HG02571 (cell line): Measurements from ENCODE around the gene QSOX2.
"Not testable (repeated sequence)": the region's sequence is repeated elsewhere in the genome, so short reads cannot be mapped to it uniquely, and the experiment has no call there.

Experiments
- ATAC-seq: cut with Tn5 transposase; IDR thresholded peaks from one replicate; pipeline ENCODE4 v1.9.1; 2021; ENCODE audit warnings: mild to moderate bottlenecking, moderate library complexity; ENCODE audit not compliant: unreplicated experiment

Gene QSOX2

DNA sequence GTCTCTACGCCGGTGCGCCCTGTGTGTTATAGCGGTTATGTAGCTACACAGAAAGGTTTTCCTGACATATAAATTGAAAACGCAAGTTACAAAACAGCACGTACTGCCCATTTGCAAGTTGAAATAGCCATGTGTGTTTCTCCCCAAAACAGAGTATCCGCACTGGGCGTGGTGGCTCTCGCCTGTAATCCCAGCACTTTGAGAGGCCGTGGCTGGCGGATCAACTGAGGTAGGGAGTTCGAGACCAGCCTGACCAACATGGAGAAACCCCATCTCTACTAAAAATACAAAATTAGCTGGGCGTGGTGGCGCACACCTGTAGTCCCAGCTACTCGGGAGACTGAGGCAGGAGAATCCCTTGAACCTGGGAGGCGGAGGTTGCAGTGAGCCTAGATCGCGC is 21.0 kb upstream of the QSOX2 start:
- not testable (repeated sequence) for ATAC-seq

DNA sequence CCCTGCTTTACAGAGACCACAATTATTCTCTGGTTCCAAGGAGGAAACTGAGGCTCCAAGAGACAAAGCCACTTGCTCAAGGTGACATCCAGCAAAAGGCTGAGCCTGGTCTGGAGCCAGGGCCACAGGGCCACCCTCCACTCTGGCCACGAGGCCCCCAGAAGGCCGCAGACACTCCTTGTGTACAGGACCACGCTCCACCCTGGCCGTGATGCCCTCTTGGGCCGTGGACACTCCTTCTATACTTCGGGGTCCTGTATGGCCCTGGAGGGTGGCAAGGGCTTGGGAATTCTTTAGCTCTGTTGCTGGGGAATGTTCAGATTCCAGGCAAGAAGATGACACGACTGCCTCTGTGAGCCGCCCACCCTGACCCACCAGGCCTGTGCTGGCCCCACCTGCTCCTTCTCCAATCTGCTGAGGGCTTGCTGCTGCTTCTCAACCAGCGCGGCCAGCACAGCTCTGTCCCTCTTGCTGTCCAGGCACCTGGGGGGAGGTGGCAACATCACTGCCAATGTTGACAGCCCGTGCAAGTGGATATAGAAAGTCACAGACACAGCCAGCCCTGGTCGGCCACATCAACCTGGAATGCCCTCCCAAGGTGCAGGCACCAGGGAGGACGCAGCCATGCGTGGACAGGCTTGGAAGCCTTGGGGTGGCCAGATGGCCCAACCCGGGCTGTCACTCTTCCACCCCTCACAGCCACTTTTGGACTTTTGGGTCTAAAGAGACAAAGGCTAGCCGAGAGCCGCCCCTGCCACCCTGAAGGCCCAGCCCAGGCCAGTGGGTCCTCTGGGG is 20.1 kb upstream of the QSOX2 start:
- ATAC-seq, result no peak

DNA sequence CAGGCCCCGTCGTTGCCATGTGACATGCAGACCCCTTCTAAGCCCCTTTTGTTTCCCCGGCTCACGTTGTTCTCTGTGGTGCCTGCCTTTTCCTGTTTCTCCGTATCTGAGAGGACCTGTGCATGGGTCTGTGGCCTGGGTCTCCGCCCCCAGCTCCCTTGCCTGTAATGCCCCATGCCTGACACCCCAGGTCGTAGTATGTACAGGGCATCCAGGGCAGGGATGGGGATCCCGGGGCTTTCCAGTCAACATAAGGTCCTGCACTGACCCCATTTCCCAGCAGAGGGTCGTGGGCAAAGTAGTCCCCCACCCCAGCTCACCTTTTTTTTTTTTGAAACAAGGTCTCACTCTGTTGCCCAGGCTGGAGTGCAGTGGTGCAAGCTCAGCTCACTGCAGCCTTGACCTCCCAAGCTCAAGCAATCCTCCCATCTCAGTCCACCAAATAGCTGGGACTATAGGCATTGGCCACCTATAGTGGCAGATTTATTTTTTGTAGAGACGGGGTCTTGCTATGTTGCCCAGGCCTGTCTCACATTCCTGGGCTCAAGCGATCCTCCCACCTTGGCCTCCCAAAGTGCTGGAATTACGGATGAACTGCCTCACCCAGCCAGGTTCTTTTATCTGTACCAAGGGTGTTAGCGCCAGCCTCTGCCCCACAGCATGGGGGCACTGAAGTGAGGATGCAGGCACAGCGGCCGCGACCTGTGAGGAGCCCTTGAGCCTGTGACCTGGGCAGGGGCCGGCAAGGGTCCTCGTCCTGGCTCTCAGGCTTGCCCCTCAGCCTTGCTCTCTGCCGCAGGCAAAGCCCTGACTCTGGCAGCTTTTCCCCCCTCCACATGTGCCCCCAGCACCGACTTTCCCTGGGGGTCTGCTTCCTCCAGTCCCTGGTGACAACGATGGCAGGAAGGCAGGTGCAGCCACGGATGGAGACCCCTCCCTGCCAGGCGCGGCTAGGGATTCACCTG is 19.1 kb upstream of the QSOX2 start:
- ATAC-seq, result no peak

DNA sequence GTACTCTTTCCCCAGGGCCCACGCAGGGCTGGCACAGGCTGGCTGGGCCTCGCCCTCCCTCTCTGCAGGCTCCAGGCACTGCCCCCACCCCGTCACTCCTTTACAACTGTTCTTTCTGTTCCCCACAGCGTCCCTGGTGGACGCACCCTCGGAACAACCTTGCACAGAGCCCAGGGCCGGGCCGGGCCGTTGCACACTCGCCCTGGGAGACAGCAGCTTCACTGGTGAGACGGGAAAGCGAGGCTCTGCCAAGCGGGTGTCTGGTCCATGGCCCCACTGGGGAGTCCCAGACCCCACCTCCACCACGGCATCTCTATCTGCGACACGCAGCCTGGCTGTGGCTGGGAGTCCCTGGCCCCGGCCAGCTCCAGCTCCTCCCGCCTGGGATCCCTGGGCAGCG is 18.4 kb upstream of the QSOX2 start:
- no peak for ATAC-seq

DNA sequence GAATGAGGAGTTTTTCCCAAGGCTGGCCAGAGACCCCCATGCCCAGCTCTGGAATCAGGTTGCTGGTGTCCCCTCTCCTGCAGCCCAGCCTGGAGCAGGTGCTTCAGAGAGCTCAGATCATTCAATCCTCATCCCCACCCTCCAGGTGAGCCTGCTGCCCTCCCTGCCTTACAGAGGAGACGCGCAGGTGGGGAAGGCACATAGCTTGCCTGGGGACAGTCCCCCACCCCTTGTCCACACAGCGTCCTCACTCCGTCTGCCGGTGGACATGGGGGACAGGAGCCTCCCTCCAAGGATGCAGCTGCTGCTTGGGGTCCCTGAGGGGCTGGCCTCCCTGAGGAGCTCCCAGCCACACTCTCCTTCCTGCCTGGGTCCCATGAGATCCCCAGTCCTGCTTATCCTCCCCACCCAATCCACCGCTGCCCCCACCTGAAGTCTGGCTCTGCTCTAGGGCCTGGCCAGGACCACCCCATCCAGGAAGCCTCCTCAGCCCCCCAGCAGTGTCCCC is 17.1 kb upstream of the QSOX2 start:
- ATAC-seq, result no peak

DNA sequence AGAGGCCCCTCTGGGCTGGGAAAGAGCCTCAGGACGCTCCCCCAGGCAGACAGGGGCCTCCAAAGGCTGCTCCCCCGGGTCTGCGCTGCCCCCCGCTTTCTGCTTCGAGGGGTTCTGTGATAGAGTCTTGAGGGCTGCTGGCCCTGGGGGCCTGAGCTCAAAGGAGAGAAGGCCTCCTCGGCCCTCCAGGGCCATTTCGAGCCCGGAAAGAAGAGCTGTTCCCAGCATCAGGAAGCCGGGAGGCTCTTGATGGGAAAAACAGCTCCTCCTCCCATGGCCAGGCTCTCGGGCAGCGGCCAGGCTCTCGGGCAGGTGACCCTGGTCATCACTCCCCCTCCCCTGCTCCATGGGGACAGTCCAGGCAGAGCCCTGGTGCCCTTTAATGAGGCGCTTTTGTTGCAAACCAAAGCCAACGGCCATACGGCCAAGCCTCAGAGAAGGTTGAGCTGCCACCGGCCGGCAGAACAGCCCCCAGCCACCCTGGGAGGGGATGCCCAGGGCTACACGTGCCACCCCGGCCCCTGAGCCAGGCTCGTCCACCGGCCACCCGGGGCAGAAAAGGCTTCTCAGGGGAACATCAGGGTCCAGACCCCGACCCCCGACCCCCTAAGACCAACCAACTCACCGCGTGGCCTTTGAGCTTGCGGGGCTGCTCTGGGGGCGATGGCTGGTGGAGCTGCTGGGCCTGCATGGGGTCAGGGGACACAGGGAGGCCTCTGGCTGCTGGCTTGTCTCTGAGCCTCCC is 16.2 kb upstream of the QSOX2 start:
- no peak for ATAC-seq

DNA sequence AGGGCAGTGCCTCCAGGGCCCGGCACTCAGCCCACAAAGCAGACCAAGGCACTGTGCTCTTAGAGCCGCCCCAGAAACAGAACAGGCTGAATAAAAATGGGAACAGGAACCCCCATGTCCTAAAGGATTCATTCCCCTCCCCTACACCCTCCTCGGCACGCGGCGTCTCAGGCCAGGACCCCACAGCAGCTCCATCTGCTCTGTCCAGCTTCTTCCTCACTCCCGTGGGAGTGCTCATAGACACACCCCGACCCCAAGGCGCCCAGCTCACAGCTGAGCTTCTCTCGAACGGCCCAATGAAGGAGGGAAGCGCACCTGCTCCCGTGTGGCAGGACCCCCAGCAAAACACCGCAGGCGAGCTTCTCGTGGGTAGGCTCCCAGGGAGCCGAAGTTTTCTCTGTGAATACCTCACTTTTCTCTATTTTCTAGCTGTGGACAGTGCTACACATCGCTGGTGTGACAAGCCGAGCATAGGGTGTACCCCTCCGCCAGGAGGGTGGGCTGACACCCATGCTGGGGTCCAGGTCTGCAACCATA is 15.4 kb upstream of the QSOX2 start:
- no peak for ATAC-seq

DNA sequence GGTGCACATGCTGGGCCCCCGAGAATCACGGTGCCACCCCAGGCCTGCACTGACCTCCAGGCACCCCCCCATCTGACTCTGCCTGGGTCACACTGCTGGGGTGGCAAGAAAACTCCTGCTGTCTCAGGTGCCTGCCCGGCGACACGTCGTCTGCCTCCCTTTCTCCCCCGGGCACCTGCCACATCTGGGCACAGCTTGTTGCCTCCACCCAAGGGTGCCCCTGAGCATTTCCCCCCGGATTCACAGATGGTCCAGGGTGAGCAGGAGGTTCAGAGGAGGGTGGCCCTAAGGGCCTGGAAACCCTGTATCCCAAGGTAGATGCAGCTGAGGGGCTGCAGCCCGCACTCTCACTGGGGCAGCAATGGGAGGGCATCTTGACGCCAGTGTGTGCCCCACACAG is 14.9 kb upstream of the QSOX2 start:
- no peak for ATAC-seq

DNA sequence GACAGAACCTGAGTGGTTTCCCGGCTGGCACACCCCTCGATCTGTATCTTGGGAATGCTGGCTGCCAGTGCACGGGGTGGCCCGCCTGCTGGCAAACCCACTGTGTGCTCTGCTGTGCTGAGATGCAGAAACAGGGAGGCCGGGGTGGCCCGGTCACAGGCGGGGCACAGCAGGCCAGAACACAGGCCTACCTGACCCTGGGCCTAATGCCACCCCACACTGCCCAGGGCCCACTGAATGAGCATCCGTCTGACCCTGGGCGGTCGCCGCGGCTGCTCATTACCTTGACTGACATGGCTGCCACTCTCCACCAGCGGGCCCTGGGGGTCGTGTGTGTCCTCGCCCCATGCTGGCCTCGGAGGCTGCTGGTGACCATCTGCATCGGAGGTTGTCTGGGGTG is 14.2 kb upstream of the QSOX2 start:
- ATAC-seq, result no peak

DNA sequence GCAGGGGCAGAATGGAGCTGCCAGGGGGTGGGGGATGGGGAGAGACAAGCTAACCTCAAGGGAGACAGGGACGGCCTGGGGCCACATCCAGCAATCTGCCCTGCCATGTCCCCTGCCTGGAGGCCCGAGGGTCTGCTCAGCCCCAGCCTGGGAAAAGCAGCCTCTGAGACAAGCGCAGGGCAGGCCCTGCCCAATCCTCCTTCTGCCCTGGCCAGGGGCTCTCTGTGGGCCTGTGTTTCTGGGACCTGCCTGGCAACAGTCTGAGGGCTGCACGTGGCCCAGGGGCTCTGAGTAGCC is 13.9 kb upstream of the QSOX2 start:
- ATAC-seq, result no peak

DNA sequence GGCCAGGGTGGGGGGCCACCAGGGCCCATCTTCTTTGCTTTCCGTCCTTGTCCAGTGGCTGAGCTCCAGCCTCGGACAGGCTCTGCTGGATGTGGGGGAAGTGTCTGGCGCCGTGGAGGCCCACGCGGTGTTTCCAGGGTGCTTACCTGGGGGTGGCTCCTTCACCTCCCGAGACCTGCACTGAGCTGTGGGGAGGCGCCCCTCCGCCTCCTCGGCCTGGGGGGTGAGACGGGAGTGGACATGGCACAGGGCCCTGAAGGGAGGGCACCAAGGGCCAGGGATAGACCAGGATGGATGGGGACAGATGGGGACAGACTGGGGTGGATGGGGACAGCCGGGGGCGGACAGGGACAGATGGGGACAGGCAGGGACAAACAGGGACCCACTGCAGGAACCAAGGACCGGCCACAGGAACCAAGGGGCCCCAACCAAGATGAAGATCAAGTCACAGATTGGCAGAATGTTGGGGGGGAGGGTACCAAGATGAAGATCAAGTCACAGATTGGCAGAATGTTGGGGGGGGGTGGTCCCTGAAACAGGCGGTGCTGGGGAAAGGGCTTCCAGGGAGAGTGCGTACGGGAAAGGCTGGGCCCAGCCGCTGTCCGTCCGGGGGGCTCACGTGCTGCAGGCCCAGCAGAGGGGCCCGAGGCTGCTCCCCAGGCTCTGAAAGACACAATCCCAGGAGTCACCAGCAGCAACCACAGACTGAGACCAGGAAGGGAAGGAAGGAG is 13.3 kb upstream of the QSOX2 start:
- no peak for ATAC-seq

DNA sequence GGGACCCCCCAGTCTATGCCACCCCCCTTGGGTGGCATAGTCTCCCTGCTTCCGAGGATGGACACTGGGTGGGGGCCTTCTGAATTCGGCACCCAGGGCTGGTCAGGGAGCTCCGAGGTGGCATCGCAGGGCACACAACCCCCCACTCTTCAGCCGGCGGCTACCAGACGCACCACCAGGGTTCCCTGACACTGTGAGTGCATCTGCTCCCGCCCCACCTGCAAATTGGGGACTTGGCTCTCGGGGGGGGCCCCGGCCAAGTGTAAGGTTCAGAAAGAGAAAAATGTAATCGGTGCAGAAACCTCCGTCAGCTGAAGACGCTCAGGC is 12.7 kb upstream of the QSOX2 start:
- ATAC-seq, result no peak

DNA sequence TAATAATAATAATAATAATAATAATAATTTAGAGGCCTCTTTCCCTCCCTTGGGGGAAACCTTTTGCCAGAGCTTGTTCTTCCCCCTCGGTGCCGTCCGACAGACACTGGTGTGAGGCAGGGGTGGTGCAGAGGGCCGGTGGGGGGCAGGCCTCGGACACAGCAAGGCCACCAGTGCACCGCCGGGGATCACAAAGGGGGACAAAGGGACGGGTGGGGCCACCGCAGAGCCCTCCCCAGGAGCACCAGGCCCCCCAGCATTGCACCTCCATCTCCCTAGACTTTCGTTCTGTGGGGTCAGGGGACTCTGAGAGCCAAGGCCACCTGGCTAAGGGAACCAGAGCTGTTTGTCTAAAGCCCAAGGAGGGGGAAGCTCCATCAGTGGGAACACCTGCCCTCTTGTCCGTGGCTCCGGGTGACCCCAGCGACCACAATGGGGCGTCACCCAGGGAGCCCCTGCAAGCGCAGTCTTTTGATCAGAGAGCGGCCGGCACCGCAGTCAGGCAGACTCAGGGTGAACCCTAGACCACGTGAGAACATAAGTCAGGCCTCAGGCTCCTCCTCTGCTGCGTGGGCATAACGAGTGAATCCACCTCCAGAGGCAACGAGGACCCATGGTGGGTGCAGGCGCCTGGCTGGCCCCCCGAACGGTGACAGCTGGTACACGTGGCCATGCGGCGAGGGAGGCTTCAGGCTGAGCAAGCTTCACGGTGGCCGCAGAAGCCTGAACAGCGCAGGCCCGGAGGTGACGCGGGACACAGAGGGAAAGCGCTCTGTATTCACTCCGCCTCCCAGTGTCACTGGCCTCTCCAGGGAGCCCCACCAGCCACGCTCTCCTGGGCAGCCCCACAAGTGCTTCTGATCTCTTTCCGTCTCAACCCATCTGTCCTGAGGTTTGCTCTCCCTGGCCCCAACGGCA is 12.0 kb upstream of the QSOX2 start:
- no peak for ATAC-seq

DNA sequence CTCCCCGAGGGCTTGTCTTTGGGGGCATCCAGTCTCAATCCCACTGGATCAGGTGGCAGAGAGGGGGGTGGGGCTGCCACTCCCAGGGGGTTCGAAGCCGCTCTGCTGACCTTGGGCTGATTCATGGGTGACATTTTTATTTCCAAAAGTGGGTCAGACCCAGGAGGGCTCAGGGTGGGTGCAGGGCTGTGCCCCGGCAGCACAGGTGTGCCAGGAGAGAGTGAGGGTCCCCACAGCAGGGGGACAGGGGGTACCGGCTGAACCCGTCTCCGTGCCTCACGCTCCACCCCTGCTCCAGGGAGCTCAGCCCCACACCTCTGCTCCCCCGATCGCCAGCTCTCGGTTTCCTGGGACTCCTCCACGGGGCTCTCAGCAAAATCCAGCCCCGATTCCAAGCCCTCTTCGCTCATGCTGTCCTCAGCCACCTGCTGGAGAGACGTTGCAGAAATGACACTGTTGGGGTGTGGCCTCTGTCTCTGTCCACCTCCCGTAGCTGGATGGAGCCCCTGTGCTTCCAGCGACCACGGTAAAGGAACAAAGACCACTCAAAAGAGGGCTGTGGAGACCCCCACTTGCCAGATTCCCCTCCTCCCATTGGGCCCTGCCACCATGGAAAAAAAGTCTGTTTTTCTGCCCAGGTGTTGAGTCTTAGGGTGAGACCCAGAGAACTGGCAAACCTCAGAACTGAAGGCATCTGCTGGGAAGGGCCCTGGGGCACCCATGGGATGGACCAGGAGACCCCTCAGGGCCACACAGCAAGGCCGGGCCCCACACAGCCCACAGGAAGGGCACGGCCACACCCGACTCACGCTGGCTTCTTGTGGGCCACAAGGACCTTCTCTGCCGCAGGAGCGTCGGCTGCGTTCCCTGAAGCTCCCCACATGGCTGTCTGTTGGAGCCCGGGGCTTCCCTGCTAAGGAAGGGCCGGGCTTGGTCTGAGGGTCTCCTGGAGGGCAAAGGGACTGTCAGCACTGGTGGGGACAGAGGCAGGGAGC is 10.6 kb upstream of the QSOX2 start:
- no peak for ATAC-seq

DNA sequence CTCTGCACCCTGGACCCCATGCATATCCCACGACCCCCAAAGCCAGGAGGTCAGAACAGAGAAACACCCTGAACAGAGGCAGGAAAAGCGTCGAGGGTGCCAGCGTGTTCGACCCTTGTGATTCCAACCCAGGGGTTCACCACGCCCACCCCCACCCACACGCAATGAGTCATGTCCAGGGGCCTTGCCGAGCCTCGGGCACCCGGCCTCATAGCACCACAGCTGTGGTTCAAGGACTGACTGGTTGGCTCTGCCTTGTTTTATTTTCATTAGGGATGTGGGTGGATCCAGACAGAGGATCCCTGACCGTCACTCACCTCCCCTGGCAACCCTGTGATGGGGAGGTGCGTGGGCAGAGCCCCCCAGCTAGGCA is 9.5 kb upstream of the QSOX2 start:
- no peak for ATAC-seq

DNA sequence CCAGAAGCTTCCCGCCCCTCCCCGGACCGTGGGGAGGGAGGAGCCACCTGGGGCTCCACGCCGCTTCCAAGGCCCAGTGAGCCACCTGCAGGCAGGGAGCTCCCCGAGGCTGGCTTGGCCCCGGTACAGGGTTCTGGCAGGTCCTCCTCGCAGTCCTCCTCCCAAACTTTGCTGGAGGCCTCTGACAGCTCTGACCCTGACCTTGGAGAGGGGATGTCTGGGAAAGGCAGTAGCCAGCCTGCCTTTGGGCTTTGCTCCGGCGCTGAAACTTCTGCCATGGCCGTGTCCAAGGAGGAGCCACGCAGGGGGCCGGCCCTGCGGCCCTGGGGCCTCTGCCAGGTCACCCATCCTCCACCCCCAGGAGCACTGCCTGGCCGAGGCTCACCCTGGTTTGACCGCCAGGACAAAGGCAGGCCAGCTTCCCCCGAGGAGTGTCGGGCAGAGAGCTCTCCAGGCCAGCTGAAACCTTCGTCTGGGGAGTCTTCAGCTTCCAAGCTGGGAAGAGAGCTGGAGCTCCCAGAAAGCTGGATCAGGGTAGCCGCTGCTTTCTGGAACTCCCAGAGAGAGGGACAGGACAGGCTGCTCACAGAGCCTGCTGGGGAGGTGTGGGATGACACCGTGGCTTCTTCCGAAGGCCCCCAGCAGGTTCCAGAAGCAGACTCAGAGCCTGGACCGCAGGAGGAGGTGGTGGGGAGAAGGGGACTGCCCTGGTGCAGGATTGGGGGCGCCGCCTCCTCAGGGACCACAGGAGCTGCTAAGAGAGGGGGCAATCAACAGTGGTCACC is 9.0 kb upstream of the QSOX2 start:
- no peak for ATAC-seq

DNA sequence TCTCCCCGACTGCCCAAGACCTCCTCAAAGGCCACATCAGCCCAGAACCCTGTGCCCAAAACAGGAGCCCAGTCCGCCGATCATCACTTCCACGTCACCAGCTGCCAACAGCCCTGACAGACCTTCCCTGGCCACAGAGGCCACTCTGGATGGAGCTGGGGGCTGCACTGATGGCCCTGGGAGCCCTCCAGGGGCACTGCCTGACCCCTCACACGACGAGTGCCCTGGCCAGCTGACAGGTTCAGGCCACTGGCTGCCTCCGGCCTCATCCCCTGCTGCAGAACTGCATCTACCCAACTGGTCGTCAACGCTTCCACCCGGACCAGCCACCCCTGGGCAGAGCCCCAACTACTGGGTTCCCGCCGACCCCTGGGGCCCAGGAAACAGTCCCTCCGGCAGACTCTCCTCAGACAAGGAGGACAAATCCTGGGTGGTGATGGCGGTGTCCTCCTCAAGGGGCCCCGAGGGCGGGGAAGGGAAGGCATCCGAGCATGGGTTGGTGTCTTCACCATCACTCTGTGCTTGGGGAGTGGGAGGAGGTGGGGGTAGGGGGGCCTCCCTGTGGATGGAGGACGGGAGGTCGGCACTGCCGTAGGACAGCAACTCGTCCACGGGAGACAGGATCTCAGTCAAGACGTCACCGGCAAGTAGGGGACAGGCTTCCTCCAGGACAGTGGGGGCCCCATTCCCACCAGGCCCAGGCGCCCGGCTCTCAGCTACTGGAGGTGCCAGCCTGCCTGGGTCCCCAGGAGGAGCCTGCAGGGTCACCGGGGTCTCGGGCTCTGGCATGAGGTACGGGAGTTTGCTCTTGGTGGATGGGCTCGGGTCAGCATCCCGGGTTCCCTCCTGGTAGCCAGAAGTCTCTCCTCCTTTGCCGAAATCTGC is 7.9 kb upstream of the QSOX2 start:
- no peak for ATAC-seq
